A549 treated with AZD2906 at 1 μM for 4 hours (cell line): Measurements from ENCODE around the gene SEC14L1. TPM values are rescaled to one million over a fixed set of nuclear protein-coding genes. Genes with fewer than 3 reads are reported as not detected.

Experiments
- total RNA-seq: library from RNA; stranded (reverse); fragments of 200-300 nt; extraction: Qiagen RNA extraction; gene quantifications from 5 replicates; pipeline ENCODE4 v1.2.3, GENCODE V29; 2022

The SEC14L1 gene
- 65.5 to 73.5 TPM (median 72.6 TPM) in 5 replicates for total RNA-seq

GRCh38 chr17:77140878-77141767 lies at the start of gene SEC14L1:
Gene SEC14L1 (plus strand): TSS chr17:77140969. CDS start chr17:77143597, 2,628 bp downstream.

